Glomerular visceral epithelial cell (primary cell): Measurements from ENCODE around the gene TBCD.
"Not testable (repeated sequence)": the region's sequence is repeated elsewhere in the genome, so short reads cannot be mapped to it uniquely, and the experiment has no call there.

Experiments
- DNase-seq: peaks from one replicate; pipeline ENCODE4 v3.0.0-alpha.2; 2016; ENCODE audit errors: extremely low spot score

The TBCD gene

DNA sequence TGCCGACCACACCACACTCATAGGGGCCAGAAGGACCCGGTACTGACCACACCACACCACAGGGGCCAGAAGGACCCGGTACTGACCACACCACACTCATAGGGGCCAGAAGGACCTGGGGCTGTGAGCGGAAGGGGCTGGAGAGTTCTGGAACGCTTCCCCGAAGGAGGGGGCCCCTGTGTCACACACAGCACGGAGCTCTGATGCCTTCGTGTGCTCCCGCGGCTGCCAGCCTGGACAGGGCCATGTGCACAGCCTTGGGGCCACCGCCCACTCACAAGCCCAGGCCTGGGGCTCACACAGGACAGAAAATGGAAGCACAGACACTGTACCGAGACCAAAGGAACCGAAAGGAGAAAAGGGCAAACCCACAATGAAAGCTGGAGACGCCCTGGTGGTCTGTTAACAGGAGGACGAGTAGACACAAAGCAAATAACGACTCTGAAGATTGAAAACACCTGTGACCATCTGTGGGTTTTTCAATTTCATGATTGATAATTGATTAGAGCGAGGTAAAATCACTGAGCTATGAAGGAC is 221.0 kb downstream of the TBCD start:
- DNase-seq = no peak

DNA sequence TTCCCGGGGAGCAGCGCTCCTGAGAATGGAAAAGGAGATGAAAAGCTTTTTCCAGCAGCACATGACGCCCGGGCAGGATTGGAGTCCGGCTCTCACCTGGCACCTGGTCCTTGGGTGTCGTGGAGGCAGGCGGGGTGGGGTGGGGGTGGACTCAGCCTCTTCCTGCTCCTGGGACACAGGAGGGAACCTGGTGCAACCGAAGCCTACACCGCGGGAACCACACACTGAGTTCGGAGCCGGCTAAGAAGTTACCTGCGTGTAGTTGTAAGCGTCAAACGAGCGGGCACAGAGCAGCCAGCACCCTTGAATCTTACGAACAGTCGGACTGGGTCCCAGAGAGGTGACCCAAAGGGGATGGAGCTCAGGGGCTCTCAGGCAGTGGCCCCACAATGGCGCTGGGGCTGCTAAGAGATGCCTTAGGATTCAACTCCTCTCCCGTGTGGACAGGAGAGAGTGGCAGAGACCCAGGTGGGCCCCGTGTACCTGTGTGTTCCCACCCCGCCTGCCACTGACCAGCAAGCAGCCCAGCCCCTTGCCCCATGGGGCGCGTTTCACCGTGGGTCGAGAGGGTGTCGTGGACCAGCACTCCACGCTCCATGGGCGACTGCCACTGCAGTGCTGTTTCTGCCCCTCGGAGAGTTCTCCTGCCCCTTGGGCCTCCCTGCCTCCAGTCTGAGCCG is 221.7 kb downstream of the TBCD start:
- DNase-seq = no peak

- no peak for DNase-seq
Observed at GRCh38 chr17:82974136-82974952, 222.5 kb downstream of the TBCD start.

DNA sequence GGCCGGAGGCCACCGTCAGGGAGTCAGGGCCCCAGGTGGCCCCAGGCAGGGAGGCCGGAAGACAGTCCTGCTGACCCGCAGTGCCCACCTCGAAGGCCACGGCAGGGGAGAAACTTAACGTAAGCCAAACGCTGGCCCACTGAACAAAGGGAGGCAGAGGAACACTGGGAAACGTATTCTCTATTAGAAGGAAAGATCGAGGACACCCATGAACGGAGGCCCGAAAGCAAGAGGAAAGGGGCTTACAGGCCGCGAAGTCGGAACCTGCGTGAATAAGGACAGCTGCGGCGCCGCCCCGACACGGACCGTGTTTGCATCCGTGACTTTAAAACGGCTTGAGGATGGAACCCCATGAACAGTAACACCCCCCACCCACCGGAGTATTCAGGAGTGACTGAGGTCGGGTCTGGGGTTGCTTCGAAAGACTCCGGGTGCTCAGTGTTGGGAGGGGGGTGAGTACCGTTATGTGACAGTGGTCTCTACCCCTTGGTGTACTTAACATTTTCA is 225.2 kb downstream of the TBCD start:
- DNase-seq = no peak

DNA sequence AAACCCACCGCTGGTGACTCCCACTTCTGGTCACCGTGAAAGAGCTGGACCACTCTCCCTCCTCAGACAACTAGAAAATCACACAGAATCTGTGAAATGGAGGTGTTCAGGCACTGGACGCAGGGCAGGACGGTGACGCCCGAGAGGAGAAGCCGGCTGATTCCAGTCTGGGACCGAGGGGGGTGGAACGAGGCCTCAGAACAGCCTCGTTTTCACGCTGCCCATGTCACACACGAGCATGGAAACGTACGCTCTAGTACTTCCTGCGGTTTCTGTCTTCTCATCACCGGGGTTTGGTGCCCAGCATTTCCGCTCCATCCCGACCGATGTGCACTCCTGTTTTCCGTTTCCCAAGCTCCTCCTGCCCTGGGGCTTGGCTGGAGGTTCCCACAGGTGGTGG is 225.7 kb downstream of the TBCD start:
- DNase-seq = no peak

GRCh38 chr17:82978765-82979349 is 227.0 kb downstream of the TBCD start:
- no peak for DNase-seq

DNA sequence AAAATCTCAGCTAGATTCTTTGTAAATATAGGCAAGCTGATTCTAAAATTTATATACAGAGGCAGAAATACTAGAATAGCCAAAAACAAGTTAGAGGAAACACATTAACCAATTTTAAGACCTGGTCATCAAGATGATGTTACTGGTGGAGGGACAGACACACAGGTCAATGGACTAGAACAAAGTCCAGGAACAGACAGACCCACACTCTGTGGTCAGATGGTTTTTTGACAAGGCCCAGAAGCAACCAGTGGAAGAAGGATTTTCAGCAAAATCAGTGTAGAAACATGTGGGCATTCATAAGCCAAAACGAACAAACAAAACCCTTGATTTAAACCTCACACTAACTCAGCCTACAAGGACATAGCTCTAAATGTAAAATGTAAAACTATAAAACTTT is 227.9 kb downstream of the TBCD start:
- DNase-seq = no peak

DNA sequence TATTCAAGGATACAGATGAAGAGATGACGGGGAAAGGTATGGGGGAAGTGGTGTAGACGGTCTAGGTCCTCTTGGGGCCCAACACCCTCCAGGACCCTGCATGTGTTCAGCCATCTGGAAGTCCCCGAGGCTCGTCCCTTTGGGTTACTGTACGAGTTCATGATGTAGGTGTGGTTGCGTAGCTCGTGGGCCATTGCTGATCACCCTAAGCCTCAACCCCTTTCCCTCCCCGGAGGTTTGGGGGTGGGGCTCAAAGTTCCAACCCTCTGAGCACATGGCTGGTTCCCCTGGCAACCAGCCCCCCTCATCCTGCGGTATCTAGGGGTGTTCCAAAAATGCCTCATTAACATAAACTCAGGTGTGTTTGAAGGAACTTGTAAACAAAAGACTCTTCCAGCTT is 228.8 kb downstream of the TBCD start:
- no peak for DNase-seq

DNA sequence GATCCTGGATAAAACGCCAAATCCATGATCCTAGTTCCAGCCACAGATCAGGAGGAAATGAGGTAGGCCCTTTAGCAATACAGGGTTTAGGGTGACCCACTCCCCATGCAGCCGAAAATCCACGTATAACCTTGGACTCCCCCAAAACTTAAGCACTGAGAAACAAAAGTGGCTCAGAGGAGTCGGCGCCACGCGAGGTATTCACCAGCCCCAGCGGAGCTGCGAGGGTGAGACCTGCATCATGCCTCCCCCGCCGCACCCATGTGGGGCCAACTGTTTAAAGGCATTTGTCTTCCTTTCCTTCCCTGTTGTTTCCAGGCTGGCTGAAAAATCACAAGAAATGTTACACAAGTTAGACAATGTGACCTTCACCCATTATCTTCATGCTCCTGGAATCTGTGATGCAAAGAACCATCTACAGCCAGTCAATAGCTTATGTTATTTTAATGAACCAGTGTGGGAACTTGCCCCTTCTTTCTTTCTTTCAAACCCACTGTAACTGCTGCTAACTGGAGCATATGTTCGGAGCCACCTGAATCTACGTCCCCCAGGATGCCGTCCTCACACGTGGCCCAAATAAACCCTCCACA is 229.4 kb downstream of the TBCD start:
- DNase-seq = no peak

- DNase-seq = no peak
Observed at GRCh38 chr17:82983510-82984248, 231.8 kb downstream of the TBCD start.

- DNase-seq = not testable (repeated sequence)
Observed at GRCh38 chr17:82984249-82984617, 232.4 kb downstream of the TBCD start.

GRCh38 chr17:82984751-82985427 is 233.0 kb downstream of the TBCD start:
- DNase-seq = no peak

- no peak for DNase-seq
Observed at GRCh38 chr17:82985428-82985805, 233.6 kb downstream of the TBCD start.

DNA sequence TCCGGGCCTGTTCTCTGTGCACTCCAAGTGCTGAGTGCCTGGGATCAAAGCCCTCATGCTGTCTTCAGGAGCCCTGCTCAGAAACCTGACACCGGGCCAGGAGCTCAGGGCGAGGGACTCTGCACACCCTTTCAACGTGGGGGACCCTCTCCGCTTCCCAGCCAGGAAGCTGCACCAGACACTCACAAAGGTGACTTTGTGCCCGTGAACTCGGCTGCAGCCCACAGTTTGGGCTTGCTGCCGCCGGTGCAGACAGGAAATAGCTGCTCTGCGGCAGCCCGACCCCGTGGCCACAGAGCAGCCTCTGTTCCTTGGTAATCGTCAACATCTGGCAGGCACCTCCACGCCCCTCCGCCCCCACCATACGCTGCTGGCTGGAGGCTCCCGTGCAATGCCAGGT is 234.1 kb downstream of the TBCD start:
- DNase-seq = no peak

- DNase-seq = not testable (repeated sequence)
Observed at GRCh38 chr17:82989051-82989450, 237.2 kb downstream of the TBCD start.

- DNase-seq = no peak
Observed at GRCh38 chr17:82989881-82990280, 238.0 kb downstream of the TBCD start.

DNA sequence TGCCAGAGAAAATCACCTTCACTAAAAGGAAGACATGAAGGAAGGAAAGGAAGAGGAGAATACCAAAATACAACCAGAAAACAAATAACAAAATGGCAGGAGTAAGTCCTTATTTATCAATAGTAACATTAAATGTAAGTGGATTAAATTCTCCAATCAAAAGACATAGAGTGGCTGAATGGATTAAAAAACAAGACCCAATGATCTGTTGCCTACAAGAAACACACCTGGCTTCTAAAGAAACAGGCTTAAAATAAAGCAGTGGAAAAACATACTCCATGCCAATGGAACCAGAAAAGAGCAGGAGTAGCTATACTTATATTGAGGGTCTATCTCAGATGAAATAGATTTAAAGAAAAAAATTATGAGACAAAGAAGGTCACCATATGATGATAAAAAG is 241.1 kb downstream of the TBCD start:
- DNase-seq = no peak
